GM21619 (cell line): Measurements from ENCODE around the gene RAD51B.

Experiments
- ATAC-seq: cut with Tn5 transposase; IDR thresholded peaks from one replicate; pipeline ENCODE4 v1.9.1; 2021; ENCODE audit not compliant: unreplicated experiment

The RAD51B gene

GRCh38 chr14:68446243-68447040 is 626.9 kb downstream of the RAD51B start:
- no peak for ATAC-seq

- no peak for ATAC-seq
Observed at GRCh38 chr14:68447581-68448251, 628.1 kb downstream of the RAD51B start.

- no peak for ATAC-seq
Observed at GRCh38 chr14:68448252-68448902, 628.8 kb downstream of the RAD51B start.

- ATAC-seq, result no peak
Observed at GRCh38 chr14:68449561-68450181, 630.1 kb downstream of the RAD51B start.

- no peak for ATAC-seq
Observed at GRCh38 chr14:68450391-68451120, 631.0 kb downstream of the RAD51B start.

- no peak for ATAC-seq
Observed at GRCh38 chr14:68451696-68452373, 632.3 kb downstream of the RAD51B start.

- no peak for ATAC-seq
Observed at GRCh38 chr14:68458253-68458652, 638.7 kb downstream of the RAD51B start.

GRCh38 chr14:68458840-68459469 is 639.4 kb downstream of the RAD51B start:
- ATAC-seq, result no peak

GRCh38 chr14:68459480-68460136 is 640.0 kb downstream of the RAD51B start:
- ATAC-seq, result no peak

- no peak for ATAC-seq
Observed at GRCh38 chr14:68460541-68460940, 641.0 kb downstream of the RAD51B start.

GRCh38 chr14:68461086-68461485 is 641.5 kb downstream of the RAD51B start:
- ATAC-seq, result no peak

GRCh38 chr14:68462683-68463082 is 643.1 kb downstream of the RAD51B start:
- ATAC-seq, result no peak

GRCh38 chr14:68463299-68463698 is 643.7 kb downstream of the RAD51B start:
- no peak for ATAC-seq

- no peak for ATAC-seq
Observed at GRCh38 chr14:68463705-68464374, 644.3 kb downstream of the RAD51B start.

GRCh38 chr14:68464711-68465110 is 645.1 kb downstream of the RAD51B start:
- ATAC-seq, result no peak

GRCh38 chr14:68466491-68466977 is 647.0 kb downstream of the RAD51B start:
- ATAC-seq, result no peak

- no peak for ATAC-seq
Observed at GRCh38 chr14:68467425-68467824, 647.8 kb downstream of the RAD51B start.

- ATAC-seq, result no peak
Observed at GRCh38 chr14:68468437-68469207, 649.0 kb downstream of the RAD51B start.
